ENCODE results near the gene TMEM63A.

The TMEM63A gene

GRCh38 chr1:225883616-225884265 is 1.6 kb upstream of the TMEM63A start:
- no peak for DNase-seq

DNA sequence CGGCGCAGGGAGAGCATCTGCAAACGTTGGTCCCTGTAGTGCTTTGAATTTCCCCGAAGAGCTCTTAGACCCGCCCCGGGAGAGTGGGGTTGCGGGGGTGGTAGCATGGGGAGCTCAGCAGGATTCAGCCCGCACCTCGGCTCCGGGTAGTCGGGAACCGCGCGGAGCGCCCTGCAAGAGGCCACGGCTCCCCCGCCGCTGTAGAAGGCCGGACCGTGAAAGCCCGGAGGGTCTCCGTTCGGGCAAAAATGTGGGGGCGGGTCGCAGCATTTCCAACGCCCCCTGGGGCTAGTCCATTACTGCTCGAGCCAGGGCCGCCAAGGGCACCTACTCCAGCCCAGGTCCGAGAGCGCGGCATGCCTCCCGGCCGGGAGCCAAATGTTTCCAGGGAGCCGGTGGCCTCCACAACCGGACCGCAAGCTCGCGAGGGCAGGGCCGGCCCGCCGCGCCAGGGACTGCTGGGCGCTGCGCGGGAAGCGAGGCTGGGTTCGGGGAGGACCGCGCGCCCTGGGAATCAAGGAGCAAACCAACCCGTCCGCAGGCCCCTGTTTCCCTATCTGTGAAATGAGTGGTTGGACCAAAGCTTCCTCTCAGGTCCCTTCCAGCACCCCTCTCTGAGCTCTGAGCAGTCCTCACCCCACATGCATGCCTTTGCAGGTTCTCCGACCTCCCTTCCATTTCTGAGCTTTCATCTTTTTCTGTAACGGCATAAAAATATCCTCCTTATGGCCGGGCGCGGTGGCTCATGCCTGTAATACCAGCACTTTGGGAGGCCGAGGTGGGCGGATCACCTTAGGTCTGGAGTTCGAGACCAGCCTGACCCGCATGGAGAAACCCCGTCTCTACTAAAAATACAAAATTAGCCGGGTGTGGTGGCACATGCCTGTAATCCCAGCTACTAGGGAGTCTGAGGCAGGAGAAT is 775 bp upstream of the TMEM63A start:
- peak; percentile 45 for DNase-seq

- DNase-seq, result peak; percentile 48
Observed at GRCh38 chr1:225881081-225881958, 860 bp downstream of the TMEM63A start.

DNA sequence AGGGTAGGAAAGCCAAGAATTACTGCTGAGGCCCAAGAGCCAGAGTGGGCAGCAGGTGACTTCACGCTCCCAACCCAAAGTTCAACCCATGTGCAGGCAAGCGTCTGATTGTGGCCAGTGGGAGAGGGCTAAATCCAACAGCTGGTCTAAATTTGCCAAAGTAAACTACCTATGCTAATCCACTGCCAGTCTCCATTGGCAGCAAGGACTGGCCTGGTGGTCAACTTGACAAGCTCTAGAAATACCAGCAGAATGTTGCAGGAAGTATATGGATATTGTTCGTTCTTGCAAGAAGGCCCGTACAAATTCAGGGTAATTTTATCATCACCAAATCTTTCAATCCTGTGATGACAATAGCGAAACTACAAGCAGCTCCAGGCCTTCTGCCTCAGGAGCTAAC is 1.5 kb downstream of the TMEM63A start:
- DNase-seq, result no peak

GRCh38 chr1:225880222-225880588 is 2.0 kb downstream of the TMEM63A start:
- DNase-seq, result no peak

DNA sequence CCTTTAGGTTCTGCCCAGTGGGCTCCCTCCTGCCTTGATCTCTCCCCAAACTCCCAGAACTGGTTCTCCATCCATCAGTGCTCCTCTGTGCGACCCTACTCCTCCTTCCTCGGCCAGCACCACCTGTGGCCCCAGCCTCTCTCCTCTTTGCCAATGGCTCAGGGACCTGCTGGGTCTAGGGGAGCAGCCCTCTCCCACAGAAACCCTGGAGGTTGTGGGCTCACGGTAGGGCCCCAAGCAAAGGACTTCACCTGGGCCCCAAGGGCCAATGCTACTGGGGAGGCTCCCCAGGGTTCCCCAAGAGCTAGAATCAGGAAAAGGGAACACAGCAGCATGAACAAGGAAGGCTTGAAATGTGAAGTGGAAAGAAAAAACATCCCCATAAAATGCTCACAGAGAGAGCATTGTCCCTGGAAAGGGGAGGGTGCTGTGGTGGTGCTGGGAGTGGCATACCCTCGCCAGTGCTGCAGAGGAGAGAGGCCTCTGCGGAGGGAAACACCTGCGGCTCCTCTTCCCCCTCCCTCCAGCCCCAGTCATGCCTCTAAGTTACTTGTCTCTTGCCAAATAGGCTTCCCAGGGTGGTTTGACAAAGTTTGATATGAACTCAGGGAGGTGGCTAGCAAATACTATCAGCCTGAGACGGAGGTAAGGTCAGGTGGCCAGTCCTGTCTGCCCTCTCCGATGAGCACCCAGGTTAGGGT is 2.5 kb downstream of the TMEM63A start:
- no peak for DNase-seq

DNA sequence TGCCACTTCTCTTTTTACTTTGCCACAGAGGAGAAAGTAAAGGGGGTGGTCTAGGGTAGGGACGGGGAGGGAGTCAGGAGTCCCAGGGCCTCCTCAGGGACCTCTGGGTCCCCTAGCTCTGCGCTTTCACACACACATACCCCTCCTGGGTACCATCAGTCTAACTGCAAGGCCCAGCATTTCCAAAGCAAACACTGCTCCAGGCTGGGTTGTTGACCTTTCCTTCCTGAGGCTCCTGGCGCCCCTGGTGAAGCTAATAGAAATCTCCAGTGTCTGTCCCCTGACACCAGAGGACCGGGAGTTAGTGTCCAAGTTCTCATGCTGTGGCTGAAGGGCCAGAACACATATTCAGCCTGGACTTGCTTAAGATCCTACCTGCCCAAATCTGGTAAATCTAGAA is 3.9 kb downstream of the TMEM63A start:
- no peak for DNase-seq

- peak; percentile 28 for DNase-seq
Observed at GRCh38 chr1:225877580-225877979, 4.6 kb downstream of the TMEM63A start.

DNA sequence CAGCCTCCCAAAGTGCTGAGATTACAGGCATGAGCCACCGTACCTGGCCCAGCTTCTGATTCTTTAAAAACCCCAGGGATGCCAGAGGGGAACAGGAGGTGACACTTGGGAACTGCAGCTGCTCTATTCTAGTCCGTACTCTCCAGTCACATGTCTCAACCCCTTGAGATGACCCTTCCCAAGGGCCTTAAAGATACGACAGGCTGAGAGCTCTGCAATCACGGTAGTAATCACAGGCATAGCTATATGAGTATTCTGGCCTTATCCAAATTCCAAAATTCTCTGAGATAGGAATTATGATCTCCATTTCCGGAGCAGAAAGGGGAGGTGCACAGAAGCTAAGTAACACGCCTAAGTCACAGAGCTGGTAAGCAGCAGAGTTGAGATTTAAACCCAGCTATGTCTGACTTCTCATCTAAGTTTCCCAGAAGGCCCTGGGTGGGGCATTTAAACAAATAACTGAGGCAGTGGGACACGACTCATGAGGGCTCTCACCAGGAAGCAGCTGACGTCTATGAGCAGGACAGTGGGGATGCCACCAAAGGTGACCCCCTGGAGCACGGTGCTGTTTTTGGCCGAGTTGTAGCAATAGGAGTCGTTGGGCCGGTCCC is 5.2 kb downstream of the TMEM63A start:
- no peak for DNase-seq

DNA sequence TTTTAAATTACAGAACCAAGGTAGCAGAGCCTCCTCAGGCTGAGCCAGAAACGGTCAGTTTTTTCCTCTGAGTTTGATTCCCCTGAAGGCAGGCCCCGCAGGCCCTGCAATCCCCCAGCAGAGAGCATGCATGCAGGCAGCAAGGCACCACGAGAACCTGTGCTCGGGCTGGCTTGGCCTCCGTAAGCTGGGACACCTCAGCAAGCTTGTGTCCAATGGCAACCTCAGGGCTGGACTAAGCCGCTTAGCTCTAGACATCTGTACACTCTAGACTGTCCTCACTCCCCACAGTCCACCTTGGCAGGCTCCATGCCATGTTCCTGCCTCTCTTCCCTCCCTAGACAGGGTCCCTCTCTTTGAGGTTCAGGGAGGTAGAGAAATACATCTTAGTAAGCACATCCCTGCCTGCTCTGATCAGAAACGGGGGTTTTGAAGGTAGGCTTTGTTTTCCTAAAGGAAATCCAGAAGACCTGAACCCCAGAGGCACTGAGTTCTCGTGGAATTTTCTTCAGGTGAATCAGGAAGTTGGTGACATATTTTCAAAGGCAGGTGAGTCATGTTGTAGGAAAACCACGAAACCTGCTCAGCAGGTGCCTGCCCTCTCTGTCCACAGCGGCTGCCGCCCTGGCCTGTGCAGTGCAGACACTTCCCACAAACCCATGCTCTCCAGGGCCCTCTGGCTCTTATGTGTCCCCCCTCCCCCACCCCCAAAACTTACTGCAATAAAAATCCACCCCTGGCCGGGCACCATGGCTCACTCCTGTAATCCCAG is 7.0 kb downstream of the TMEM63A start:
- DNase-seq, result no peak

- no peak for DNase-seq
Observed at GRCh38 chr1:225874431-225874830, 7.7 kb downstream of the TMEM63A start.

DNA sequence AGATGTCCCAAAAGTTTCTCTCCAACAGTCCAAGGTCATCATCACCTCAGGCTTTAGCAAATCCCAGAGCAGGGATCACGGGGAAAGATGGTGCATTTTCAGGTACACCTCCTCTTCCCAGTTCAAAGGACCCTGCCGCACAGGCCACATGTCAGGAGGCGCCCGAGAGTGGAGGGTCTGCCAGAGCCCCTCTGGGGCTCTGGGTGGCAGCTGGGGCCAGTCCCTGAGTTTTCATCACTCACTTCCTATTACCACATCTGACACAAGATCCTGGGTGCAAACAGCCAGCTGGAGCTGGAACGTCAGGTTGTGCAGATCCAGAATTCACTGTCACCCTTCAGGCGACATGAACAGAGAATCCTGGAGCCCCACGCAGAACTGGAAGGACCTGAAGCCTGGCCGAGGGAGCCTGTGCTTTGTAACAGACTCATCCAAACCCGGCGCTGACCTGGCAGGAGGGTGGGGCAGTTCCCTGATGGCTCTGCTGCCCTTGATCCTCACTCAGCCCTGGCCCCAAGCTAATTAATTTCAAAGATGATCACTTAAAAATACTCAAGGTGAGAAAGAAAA is 8.8 kb downstream of the TMEM63A start:
- no peak for DNase-seq

- DNase-seq, result no peak
Observed at GRCh38 chr1:225872075-225872430, 10.1 kb downstream of the TMEM63A start.

GRCh38 chr1:225871359-225872074 is 10.7 kb downstream of the TMEM63A start:
- DNase-seq, result peak; percentile 23

- DNase-seq, result no peak
Observed at GRCh38 chr1:225870911-225871310, 11.3 kb downstream of the TMEM63A start.

GRCh38 chr1:225868631-225869330 is 13.4 kb downstream of the TMEM63A start:
- DNase-seq, result no peak

- DNase-seq, result no peak
Observed at GRCh38 chr1:225866981-225867380, 15.2 kb downstream of the TMEM63A start.

- peak; percentile 71 for DNase-seq
Observed at GRCh38 chr1:225866061-225866837, 15.9 kb downstream of the TMEM63A start.

DNA sequence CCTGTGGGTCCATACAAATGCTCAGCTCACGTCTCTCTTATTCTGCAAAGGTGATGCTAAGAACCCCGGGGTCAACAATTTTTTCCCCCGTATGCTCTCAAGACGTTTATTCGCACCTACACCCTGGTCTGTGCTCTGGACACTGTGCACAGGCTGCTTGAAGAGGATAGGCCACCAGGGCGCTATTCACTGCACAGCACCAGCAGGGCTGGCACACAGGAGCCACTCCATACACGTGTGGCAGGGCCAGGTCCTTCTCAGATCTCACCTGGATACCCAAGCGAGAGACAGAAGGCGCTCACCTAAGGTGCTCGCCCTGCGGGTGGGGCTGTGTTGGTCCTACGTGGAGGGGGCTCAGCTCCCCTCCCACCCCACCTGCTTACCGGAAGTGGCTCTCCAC is 16.7 kb downstream of the TMEM63A start:
- no peak for DNase-seq
